GM18498 (cell line): ENCODE measurements around the gene HTRA1.
A peak's percentile ranks its signal among the peaks of the same experiment; 100 is the strongest.

Source experiments
- ATAC-seq: cut with Tn5 transposase; IDR thresholded peaks from one replicate; pipeline ENCODE4 v1.9.1; 2021; ENCODE audit warnings: mild to moderate bottlenecking, moderate library complexity; ENCODE audit not compliant: unreplicated experiment

The HTRA1 gene

DNA sequence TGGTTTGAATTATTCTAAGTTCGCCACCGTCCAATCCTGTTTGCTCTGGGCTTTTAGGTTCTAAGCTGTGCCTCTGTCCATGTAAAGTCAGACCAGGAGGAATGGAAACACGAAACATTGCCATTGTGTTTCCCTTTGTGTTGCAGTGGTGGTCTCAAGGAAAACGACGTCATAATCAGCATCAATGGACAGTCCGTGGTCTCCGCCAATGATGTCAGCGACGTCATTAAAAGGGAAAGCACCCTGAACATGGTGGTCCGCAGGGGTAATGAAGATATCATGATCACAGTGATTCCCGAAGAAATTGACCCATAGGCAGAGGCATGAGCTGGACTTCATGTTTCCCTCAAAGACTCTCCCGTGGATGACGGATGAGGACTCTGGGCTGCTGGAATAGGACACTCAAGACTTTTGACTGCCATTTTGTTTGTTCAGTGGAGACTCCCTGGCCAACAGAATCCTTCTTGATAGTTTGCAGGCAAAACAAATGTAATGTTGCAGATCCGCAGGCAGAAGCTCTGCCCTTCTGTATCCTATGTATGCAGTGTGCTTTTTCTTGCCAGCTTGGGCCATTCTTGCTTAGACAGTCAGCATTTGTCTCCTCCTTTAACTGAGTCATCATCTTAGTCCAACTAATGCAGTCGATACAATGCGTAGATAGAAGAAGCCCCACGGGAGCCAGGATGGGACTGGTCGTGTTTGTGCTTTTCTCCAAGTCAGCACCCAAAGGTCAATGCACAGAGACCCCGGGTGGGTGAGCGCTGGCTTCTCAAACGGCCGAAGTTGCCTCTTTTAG is 52.9 kb downstream of the HTRA1 start:
- ATAC-seq: no peak

DNA sequence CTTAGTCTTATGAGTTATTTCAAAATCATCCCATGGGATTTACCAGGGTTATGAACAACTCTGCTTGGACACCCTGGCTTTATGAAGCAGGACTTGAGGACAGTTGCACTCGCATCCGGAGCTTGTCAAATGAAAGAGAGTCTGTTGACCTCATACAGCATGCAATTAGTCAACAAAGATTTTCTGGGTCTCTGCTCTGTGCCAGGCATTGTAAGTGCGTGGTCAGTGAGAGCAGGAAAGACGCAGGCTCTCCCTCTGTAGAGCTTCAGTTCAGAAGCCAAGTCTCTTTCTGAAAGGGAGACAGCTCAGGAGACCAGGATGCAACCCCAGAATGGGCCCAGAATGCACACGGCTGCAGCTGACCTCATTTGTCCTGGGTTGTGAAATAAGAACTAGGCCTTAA is 53.7 kb downstream of the HTRA1 start:
- no peak for ATAC-seq

DNA sequence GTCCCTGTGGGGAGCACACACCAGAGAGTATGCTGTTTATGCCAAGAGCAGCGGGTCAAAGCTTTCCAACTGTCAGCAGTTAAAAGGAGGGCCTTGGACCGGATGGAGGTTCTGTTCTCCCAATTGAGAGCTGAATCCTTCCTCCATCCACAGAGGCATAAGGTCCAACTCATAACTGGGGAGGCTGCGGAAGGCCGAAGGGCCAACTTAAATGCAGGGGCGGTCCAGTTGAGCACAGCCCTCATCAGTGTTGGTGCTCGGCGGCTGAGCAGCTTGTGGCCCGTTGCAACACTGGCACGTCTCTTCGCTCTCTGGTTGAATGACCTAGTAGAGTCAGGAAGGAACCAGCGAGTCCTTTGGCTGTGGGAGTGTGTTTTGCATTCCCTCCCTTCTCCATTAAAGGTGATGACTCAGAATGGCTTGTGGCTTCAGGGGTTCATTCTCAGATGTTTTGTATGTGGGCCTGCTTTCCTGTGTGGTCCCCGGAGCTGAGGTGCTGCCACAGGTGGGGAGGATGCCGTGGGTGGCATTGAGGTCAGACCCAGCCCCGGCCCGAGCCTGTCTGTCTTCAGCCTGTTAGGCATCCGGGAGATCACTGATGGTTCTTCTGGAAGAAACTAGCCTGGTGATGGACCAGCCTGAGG is 54.4 kb downstream of the HTRA1 start:
- ATAC-seq: peak; percentile 67

DNA sequence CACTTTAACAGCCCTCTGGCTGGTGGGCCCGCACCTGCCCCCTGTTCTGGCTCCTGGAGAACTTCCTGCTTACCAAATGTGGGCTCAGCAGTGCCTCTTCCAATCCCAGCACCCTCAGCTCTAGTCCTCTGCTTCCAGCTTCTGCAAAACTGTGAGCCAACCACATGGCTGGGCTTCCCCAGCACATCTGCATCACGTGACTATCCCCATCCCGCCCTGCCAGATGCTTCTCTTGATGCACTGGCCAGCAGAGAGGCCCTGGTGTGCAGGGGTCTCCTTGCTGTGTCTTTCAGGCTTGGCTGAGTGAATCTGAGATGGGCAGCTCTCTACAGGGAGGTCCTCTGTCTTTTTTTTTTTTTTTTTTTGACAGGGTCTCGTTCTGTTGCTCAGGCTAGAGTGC is 55.4 kb downstream of the HTRA1 start:
- ATAC-seq: no peak

DNA sequence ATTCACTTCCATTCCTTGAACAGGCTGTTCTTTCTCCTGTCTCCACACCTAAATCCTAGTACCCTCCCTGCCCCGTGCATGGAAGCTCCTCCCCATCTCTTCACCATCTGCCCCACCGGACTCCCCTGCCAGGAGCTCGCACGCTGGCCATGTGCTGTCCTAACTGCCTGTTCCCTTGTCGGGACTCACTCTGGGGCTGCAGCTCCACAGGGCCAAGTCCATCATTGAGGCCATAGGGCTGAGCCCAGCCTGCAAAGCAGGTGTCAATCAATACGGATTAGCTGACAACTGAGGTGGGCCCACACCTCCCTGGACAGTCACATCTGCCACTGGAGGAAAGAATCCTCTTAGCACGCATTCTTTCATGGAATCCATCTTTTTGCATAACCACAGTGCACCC is 57.8 kb downstream of the HTRA1 start:
- no peak for ATAC-seq

DNA sequence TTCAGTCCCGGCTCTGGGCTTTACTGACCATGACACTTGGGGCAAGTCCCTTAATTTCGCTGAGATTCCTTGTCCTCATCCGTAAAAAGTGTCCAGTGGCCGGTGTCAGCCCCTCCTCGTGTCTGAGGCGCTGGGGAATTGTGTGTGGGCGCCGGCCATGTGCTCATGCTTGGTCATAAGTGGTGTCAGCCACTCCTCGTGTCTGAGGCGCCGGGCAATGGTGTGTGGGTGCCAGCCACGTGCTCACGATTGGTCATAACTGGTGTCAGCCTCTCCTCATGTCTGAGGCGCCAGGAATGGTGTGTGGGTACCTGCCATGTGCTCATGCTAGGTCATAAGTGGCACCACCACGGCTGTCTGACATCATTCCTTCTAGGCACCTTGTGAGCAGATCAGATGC is 58.5 kb downstream of the HTRA1 start:
- no peak for ATAC-seq

DNA sequence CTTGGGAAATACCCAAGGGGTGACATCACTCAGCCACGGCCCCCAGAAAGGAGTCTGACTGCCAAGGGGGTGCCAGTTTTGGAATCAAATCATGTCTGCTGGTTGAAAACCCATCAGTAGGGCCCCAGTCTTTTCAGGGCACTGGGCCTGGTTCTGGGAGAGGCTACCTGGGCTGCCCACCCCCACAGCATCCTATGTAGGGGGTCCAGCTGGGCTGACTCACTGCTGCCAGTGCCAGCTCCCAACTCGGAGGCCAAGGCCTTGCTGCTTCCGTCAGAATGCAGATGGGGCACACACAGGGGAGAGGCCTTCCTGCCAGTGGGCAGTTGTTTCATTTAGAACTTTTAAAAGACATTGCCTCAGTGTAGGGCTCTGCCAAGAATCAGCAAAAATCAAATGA is 59.7 kb downstream of the HTRA1 start:
- no peak for ATAC-seq

DNA sequence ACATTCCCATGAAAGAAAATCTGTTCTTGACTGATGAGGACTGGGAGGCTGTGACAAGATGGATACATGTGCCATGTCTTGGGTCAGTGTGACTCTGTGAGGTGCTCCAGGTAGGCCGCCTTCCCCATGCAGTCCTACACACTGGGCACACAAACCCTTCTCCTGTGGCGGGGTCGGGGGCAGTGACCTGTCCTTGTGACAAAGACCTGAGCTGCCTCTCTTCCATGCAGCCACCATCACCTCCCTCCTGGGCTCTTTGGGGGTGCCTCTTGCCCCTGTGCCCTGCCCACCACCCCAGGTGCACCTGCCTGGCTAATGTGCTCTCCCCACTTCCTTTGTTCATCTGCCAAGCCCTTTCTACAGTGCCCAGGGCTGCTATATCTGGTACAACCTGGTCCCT is 63.5 kb downstream of the HTRA1 start:
- ATAC-seq: no peak

DNA sequence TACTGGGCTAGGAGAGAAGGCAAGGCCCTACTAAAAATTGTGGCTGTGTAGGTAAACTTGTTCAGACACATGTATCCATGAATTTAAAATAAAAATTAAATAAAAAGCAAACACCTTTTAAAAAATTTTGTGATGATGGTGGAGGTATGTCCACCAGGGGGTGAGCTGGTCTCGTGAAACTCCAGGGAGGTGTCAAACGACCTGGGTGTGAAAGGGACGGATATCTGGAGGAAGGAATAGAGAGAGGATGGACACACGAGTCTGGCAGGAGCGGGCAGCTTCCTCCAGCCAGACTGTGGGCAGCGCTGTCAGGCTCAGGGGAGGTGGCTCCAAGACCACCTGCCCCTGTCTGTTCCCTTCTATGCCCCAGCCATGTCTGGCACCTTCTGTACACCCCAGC is 64.4 kb downstream of the HTRA1 start:
- no peak for ATAC-seq

DNA sequence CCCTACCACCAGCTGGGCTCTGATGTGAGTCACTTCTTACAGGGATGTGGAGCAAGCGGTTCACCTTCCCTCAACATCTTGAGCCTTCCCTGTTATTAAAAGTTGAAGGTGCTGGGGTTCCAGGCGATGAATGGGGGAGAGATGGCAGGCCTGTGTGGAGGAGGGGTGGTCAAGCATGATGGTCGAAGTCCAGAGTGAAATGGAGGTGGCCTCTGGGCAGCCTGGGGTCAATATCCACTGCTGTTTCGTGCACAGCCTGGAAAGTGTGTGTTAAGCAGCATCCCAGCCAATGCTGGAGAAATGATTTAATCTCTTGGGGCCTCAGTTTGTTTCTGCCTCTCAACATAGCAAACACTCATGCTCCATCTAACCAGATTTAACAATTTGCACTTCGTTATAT is 65.5 kb downstream of the HTRA1 start:
- ATAC-seq: no peak

DNA sequence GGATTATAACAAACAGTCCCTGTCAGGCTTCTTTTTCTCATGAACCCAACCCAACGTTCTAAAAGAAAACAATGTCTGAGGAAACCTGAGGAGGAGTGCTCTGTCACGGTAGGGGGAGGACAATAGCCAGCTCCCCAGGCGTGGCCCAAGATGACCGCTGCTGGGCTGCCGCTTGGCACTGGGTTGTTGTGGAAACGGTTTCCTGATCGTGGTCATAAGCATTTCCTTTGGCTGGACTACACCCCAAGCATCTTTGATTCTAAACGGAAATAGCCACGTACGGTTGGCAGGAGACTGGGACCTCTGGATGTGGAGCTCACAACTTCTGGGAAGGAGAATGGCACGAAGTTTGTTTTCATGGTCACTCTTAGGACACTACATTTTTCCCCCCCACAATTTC is 68.8 kb downstream of the HTRA1 start:
- ATAC-seq: no peak

DNA sequence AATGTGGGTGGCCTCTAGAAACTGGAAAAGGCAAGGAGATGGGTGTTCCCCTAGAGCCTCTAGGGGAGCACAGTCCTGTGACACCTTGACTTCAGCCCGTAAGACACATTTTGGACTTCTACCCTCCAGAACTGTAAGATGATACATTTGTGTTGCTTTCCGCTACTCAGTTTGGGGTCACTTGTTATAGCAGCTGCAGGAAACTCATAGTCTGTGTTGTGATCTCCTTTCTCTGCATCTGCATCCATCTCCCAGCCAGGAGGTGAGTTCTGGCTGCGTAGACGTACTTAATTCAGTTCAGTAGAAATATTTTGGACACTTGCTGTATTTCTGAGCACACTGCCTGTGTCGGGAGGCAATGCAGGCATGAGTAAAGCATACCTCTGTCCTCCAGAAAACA is 69.9 kb downstream of the HTRA1 start:
- ATAC-seq: no peak

DNA sequence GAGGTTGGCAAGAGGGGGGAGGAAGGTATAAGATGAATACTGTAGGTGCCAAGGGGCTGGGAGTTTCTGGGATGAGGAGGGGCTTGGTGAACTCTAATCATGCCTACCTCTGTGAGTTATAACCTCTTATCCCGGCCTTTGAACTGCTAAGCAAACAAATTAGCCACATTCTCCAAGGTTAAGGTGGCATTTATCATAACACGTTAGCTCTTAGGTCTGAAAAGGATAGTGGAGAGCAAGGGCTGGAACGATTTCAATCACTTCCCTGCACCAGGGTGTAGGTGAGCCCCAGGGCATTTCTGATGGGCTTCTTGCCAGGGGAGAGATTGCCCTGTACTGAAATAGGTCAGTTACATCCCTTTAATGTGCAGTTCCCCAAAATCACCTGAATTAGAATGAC is 70.6 kb downstream of the HTRA1 start:
- no peak for ATAC-seq

DNA sequence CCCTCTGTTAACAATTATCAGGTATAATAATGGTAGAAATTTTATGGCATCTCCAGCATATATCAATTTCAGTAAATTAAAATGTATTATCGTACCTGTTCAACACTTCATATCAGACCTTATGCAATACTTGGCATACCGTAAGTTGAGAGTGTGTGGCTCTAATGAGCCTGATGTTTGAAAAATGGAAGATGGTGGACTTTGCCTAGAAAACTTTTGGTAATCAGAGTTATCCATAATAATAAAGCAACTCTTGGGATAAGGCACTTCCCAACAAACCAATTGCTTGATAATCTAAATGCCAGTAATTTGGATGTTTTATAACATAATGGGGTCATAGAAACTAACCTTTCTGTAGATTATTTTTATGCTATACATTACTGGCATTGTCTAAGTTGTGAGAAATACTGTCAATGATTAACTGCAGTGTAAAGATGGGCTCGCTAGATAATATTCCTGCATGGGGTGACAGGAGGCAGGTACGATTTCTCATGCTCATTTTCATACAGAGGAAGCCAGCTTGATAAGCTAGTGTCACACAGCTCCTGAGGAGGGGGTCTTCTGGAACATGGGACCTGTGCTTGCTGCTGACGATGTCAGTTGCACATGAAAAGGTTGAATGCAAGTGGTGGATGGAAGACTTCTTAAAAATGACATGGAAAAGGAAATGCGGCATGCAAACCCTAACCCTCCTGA is 71.4 kb downstream of the HTRA1 start:
- no peak for ATAC-seq

DNA sequence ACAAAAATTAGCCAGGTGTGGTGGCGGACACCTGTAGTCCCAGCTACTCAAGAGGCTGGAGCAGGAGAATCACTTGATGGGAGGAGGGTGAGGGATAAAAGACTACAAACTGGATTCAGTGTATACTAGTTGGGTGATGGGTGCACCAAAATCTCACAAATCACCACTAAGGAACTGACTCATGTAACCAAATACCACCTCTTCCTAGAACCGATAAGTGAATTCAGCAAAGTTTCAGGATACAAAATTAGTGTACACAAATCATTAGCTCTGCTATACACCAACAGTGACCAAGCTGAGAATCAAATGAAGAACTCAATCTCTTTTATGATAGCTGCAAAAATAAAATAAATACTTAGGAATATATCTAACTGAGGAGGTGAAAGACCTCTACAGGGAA is 76.2 kb downstream of the HTRA1 start:
- ATAC-seq: no peak

DNA sequence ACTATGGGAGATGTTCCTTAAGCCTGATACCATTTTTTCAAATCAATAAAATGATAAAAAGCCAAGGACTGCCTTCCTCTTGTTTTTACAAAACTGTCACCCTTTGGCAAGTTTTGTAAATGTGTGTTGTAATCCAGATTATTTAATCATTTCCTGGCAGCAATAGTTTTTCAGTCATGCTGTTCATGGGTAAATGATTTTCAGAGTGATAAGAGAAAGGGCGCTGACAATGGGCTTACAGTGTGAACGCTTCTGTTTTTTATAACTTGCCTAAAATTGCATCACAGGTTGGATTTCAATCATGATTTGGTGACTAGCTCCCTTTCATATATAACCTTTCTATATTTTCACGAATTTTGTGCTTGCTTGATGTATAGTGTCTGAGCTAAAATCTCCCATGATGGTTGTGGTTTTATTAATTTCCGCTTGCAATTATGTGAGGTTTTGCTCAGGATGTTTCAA is 80.2 kb downstream of the HTRA1 start:
- ATAC-seq: no peak

DNA sequence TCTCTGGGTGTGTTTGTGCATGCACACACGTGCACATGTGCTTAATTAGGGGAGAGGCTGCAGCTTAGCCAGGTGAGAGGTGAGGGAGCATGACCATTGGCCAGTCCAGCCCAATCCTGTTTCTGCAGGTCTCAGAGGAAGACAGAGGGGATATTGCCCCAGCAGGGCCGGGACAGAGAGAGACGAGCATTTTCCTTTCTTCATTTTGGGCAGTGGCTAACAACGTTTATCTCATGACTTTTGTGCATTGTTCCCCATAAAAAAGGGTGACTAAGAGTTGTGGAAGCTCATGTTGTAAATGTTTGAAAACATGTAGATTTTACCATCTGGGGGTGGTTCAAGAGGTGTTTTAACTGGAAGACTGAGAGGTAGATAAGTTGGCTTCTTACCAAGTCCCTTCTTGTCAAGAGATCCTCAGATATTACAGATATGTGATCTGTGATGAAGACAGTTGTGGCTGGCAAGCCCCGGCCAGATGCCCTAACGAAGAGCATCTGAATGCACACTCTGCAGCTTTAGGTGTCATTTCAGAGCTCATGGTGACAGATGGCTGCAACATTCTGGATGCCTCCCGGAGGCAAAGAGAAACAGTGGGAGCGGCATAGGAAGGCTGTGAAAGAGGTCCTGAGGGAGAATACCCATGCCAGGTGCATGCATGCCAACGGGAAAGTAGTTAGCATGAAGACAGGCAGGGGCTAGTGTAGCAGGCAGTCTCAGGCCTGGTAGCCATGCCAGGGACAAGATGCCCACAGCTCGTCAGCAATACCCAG is 82.5 kb downstream of the HTRA1 start:
- no peak for ATAC-seq

DNA sequence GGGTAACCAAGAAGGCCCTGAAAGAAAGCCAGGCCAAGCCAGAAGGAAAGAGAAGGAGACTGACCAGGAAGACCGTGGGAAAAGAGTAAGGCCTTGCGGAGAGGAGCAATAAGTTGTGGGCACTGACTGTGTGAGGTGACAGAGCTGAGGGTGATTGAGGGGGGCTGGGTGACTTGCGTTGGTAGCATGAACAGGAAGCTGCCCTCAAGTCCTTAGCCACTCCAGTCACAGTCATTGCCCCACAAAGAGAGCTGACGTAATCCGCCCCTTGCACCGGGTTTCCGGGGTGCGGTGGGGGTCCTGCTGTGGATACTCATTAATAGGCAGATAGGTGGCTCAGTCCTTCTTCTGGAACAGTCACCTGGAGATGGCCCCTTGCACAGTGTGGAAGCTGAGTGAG is 83.1 kb downstream of the HTRA1 start:
- no peak for ATAC-seq

DNA sequence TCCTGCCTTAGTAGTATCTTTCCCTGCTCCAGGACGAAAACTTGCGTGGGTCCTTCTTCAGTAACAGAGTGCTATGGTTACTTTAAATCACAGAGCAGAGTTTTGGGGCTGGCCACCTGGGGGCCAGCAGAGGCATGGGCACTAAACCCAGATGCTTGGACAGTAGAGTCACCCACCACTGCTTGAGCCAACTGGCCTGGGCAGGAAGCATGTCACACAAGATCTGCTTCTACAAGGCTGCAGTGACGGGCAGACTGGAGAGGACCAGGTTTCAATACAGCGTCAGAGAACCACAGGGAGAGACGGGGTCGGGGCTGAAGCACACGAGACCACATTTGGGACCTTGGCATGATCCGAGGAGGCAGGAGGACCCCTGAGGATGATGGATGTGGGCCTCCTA is 84.9 kb downstream of the HTRA1 start:
- no peak for ATAC-seq

DNA sequence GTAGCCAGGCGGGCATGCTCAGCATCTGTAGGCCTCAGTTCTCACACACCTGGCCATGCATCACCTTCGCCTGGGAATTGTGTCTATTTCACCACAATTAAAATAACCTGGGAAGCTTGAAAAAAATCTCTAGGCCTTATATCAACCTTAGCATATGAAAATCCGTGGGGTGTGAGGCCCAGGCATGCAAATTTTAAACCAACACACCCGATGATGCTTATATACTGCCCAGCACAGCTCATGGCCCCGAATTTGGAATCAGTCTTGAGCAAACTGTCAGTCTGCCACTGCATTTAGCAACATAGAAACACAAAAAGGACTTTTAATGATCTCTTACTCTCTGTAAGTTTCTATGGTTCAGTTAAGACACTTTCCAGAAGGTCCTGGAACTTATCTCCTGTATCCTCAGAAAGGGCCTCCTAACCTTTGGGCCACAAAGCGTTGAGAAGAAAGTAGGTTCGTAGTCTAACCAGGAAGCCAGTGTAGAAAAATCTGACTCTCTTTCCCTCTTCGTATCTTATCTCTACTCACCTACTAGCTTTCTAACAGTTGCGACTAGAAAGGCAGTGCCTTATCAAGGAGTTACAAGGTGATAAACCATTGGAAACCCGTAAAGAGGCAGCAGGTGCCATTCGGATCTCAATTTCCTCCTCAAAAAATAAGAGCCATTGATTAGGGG is 87.2 kb downstream of the HTRA1 start:
- ATAC-seq: no peak

DNA sequence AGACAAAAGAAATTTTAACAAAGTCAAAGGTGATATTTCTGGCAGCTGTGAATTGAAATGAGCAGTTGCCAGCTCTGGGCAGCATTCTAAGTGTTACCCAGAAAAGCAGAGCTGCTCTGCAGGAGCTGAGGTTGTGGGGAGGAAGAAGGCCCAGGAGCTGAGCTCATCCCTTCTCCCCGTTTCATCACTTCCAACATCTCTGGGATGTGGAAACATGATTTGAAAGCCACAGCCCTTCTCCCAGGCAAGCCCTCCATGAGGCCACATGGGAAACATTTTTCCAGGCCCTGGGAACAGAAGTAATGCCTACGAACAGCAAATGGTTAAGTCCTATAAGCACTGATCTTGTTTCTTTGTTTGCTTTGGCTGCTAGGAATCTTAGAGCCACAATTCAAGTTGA is 88.3 kb downstream of the HTRA1 start:
- ATAC-seq: no peak
